IMR-90 (cell line): ENCODE measurements around the gene GRID1.

Experiments used
- CTCF ChIP-seq: conservative IDR thresholded peaks from 2 replicates; pipeline ENCODE4 v1.5.1; 2012; ENCODE audit warnings: mild to moderate bottlenecking, low read depth, low read length, improper control_type of control experiment
- POLR2A ChIP-seq: IDR thresholded peaks from 2 replicates; pipeline ENCODE4 v1.6.1; 2012; ENCODE audit warnings: mild to moderate bottlenecking, low read depth, low read length
- RCOR1 ChIP-seq: IDR thresholded peaks from 2 replicates; pipeline ENCODE4 v1.6.1; 2012; ENCODE audit warnings: mild to moderate bottlenecking, low read length, improper control_type of control experiment; ENCODE audit not compliant: insufficient replicate concordance

GRCh38 chr10:85920311-85920710, 446.3 kb downstream of the GRID1 start:
- TF ChIP-seq CTCF (no peak), POLR2A (no peak), RCOR1 (no peak)
